GM06990 (cell line): ENCODE data around the gene SNRNP27.

Experiments used
- DNase-seq: peaks from one replicate; pipeline ENCODE4 v3.0.0-alpha.2; 2011; ENCODE audit not compliant: insufficient read length; ENCODE audit errors: extremely low read depth
- H3K27me3 ChIP-seq: replicated peaks from 2 replicates; pipeline ENCODE4 v1.6.0; 2011; ENCODE audit warnings: low read length; ENCODE audit not compliant: control insufficient read depth, insufficient read depth
- H3K36me3 ChIP-seq: 2 replicates; pipeline ENCODE4 v1.5.1; 2011; ENCODE audit warnings: low read length; ENCODE audit not compliant: control insufficient read depth, insufficient read depth
- H3K4me3 ChIP-seq: replicated peaks from 2 replicates; pipeline ENCODE4 v1.5.1; 2011; ENCODE audit warnings: low read depth, mild to moderate bottlenecking, control low read depth, low read length
- CTCF ChIP-seq: IDR thresholded peaks from 2 replicates; pipeline ENCODE4 v1.5.1; 2011; ENCODE audit warnings: low read length, control low read depth, mild to moderate bottlenecking, inconsistent platforms; ENCODE audit not compliant: insufficient read depth, poor library complexity, severe bottlenecking

The SNRNP27 gene

GRCh38 chr2:69926849-69927515 lies 33.2 kb downstream of the SNRNP27 start:
- Histone ChIP-seq H3K36me3 (peaks cover 2% of the 10 kb centered on the region), H3K4me3 (no peak overlapping the region), H3K27me3 (no peaks in the 10 kb centered on the region)
- TF ChIP-seq CTCF: no peak
- DNase-seq: no peak

- no peaks in the 10 kb centered on the region for H3K27me3 ChIP-seq
- no peak for TF ChIP-seq CTCF
- peaks cover 12% of the 10 kb centered on the region for H3K36me3 ChIP-seq
- H3K4me3 ChIP-seq: no peak overlapping the region
- no peak for DNase-seq
These were observed 38.3 kb downstream of the SNRNP27 start for GRCh38 chr2:69931832-69932595.

- DNase-seq: no peak
- Histone ChIP-seq H3K4me3 (no peak overlapping the region), H3K27me3 (no peaks in the 10 kb centered on the region), H3K36me3 (peaks cover 16% of the 10 kb centered on the region)
- TF ChIP-seq CTCF: no peak
These were observed 38.8 kb downstream of the SNRNP27 start for GRCh38 chr2:69932596-69932922.

GRCh38 chr2:69933254-69933828 lies 39.6 kb downstream of the SNRNP27 start:
- DNase-seq: no peak
- Histone ChIP-seq H3K27me3 (no peaks in the 10 kb centered on the region), H3K36me3 (peaks cover 19% of the 10 kb centered on the region), H3K4me3 (no peak overlapping the region)
- TF ChIP-seq CTCF: no peak

- TF ChIP-seq CTCF: no peak
- DNase-seq: no peak
- peaks cover 21% of the 10 kb centered on the region for H3K36me3 ChIP-seq
- no peaks in the 10 kb centered on the region for H3K27me3 ChIP-seq
- H3K4me3 ChIP-seq: no peak overlapping the region
These were observed 40.3 kb downstream of the SNRNP27 start for GRCh38 chr2:69933839-69934613.
